ENCODE data around the gene LBX2. TPM values are rescaled to one million over a fixed set of nuclear protein-coding genes. Genes with fewer than 3 reads are reported as not detected.
A peak's percentile ranks its signal among the peaks of the same experiment; 100 is the strongest.

The LBX2 gene
- polyA plus RNA-seq, 1 donor (not counting 4 experiments of a cell fraction or from before 2014, with no cell fraction given), result 0.09 TPM

DNA sequence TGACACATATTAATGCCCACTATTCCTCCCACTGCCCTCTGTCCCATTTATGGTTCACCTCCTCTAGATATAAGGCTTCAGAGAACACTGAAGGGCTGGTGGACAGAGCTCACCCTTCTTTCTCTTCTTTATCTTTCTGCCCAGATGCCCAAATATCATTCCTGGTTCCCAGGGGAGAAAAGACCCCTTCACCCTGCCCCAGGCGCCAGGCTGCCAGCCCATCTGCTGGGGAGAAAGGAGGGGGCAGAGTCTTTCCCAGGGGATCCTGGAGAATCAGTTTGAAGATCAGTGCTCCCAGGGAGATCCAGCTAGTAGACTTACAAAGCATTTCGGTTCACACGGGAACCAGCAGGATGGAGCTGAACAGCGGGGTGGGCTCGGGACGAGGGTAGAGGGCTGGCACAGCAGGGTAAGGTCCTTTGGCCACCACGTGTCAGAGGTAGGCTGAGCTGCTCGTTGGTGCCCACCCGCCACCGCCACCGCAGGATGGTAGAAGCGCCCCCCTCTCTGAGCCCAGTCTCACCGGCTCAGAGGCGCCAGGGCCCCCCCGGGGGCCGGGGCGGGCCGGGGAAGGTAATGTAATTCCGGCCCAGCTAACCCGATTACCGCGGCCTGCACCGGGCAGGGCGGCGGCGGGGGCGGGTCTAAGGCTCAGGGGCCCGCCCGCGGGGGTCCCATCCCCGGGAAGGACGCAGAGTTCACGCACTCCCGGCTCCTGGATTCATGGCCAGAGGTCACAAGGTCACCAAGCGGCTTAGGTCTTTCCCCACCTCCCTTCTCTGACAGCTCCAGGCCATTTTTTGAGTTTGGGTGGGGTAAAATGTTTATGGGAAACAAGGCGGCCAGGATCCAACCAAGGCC, 13.6 kb upstream of the LBX2 start:
- FAIRE-seq (no peak), DNase-seq (ENCODE audit: low read depth, low spot score) (no peak)
- TF ChIP-seq, protein P1, sequence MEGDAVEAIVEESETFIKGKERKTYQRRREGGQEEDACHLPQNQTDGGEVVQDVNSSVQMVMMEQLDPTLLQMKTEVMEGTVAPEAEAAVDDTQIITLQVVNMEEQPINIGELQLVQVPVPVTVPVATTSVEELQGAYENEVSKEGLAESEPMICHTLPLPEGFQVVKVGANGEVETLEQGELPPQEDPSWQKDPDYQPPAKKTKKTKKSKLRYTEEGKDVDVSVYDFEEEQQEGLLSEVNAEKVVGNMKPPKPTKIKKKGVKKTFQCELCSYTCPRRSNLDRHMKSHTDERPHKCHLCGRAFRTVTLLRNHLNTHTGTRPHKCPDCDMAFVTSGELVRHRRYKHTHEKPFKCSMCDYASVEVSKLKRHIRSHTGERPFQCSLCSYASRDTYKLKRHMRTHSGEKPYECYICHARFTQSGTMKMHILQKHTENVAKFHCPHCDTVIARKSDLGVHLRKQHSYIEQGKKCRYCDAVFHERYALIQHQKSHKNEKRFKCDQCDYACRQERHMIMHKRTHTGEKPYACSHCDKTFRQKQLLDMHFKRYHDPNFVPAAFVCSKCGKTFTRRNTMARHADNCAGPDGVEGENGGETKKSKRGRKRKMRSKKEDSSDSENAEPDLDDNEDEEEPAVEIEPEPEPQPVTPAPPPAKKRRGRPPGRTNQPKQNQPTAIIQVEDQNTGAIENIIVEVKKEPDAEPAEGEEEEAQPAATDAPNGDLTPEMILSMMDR (optimal IDR thresholded peaks at IDR 0.05 in 1 of 3, IDR thresholded peaks at IDR 0.05 in 1 of 3, conservative IDR thresholded peaks at IDR 0.05 in 1 of 3; ENCODE audit: extremely low read depth in 1 of 3, insufficient read depth in 2 of 3, low read length in 3 of 3), result no peak
- TF ChIP-seq EZH2 (IDR thresholded peaks at IDR 0.05; ENCODE audit: low read length), result no peak
- H3K9me1 ChIP-seq (ENCODE audit: control insufficient read depth, extremely low read depth, insufficient read depth, low read length), result no peaks in the 10 kb centered on the region
- no peak overlapping the region for H2AFZ ChIP-seq (ENCODE audit: control insufficient read depth, low read length)
- no peaks in the 10 kb centered on the region for H3K79me2 ChIP-seq (ENCODE audit: control insufficient read depth, insufficient read depth, low read length)
- no peak overlapping the region for H3K4me2 ChIP-seq (ENCODE audit: control insufficient read depth, extremely low read depth, insufficient read depth, low read depth, low read length)
- H3K9ac ChIP-seq (ENCODE audit: control insufficient read depth, extremely low read depth, insufficient read depth, low read length), result no peak overlapping the region
- H3K27me3 ChIP-seq (ENCODE audit: control insufficient read depth, extremely low read depth, insufficient read depth, low read length), result peaks cover 60% of the 10 kb centered on the region
- no peaks in the 10 kb centered on the region for H3K36me3 ChIP-seq (ENCODE audit: control insufficient read depth in 2 of 2, extremely low read depth in 1 of 2, insufficient read depth in 2 of 2, low read length in 2 of 2)
- no peak overlapping the region for H3K4me3 ChIP-seq (ENCODE audit: control insufficient read depth in 2 of 3, extremely low read depth in 1 of 3, insufficient read depth in 2 of 3, low read depth in 1 of 3, low read length in 3 of 3)
- H3K9me3 ChIP-seq (ENCODE audit: control insufficient read depth, low read depth, low read length), result no peaks in the 10 kb centered on the region
- peaks cover 11% of the 10 kb centered on the region for H3K4me1 ChIP-seq (ENCODE audit: control insufficient read depth, extremely low read depth, insufficient read depth, low read length)
- dilution Hi-C loops (cut with MboI; ENCODE audit: extremely low pct_ligation_motif_present, low sequenced_read_pairs), result no loop called here
- no peaks in the 10 kb centered on the region for H4K20me1 ChIP-seq (ENCODE audit: control insufficient read depth, extremely low read depth, insufficient read depth, low read length)
- H3K27ac ChIP-seq (ENCODE audit: control insufficient read depth, insufficient read depth, low read length), result no peak overlapping the region

DNA sequence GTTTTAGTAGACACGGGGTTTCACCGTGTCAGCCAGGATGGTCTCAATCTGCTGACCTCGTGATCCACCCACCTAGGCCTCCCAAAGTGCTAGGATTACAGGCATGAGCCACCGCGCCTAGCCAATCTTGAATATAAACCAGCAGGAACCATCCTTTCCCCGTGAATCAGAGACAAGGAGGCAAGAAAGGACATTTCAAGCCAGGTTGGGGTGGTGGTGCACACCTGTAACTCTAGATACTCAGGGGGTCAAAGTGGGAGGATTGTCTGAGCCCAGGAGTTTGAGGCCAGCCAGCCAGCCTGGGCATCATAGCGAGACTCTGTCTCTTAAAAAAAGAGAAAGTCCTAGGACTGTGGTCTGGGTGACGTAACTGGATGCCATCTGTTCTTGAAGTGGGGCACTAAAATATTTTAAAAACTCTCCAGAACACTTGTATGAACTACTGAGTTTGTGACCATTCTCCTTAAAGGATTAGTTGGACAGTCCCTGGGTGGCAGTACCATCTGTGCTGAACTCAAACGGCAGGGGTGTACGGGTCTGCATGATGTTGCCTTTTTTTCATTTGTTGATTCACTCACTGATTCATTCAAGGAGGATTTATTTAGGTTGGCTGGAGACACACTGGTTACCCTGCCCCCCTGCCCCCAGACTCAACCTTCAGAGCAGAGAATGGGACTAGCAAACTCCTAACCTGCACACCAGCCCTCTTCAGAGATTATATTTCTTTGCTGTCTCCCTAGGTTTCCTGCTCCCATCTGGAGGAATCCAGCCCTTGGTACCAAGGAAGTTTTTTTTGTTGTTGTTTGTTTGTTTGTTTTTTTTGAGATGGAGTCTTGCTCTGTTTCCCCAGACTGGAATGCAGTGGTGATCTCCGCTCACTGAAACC, 11.9 kb upstream of the LBX2 start:
- Histone ChIP-seq H3K27me3 (ENCODE audit: control insufficient read depth, extremely low read depth, insufficient read depth, low read length) (peaks cover 56% of the 10 kb centered on the region), H3K4me1 (ENCODE audit: control insufficient read depth, extremely low read depth, insufficient read depth, low read length) (peaks cover 12% of the 10 kb centered on the region), H4K20me1 (ENCODE audit: control insufficient read depth, extremely low read depth, insufficient read depth, low read length) (no peaks in the 10 kb centered on the region), H3K9ac (ENCODE audit: control insufficient read depth, extremely low read depth, insufficient read depth, low read length) (no peak overlapping the region), H3K27ac (ENCODE audit: control insufficient read depth, insufficient read depth, low read length) (no peak overlapping the region), H3K4me3 (ENCODE audit: control insufficient read depth in 2 of 3, extremely low read depth in 1 of 3, insufficient read depth in 2 of 3, low read depth in 1 of 3, low read length in 3 of 3) (no peak overlapping the region), H3K79me2 (ENCODE audit: control insufficient read depth, insufficient read depth, low read length) (peaks cover 8% of the 10 kb centered on the region), H3K36me3 (ENCODE audit: control insufficient read depth in 2 of 2, extremely low read depth in 1 of 2, insufficient read depth in 2 of 2, low read length in 2 of 2) (no peaks in the 10 kb centered on the region), H3K9me3 (ENCODE audit: control insufficient read depth, low read depth, low read length) (no peaks in the 10 kb centered on the region), H3K4me2 (ENCODE audit: control insufficient read depth, extremely low read depth, insufficient read depth, low read depth, low read length) (no peak overlapping the region), H3K9me1 (ENCODE audit: control insufficient read depth, extremely low read depth, insufficient read depth, low read length) (no peaks in the 10 kb centered on the region), H2AFZ (ENCODE audit: control insufficient read depth, low read length) (no peak overlapping the region)
- no peak for FAIRE-seq
- no peak for DNase-seq (ENCODE audit: low read depth, low spot score)
- dilution Hi-C loops (cut with MboI; ENCODE audit: extremely low pct_ligation_motif_present, low sequenced_read_pairs), result no loop called here
- TF ChIP-seq, protein P1 (optimal IDR thresholded peaks at IDR 0.05 in 1 of 3, IDR thresholded peaks at IDR 0.05 in 1 of 3, conservative IDR thresholded peaks at IDR 0.05 in 1 of 3; ENCODE audit: extremely low read depth in 1 of 3, insufficient read depth in 2 of 3, low read length in 3 of 3), result no peak
- TF ChIP-seq EZH2 (IDR thresholded peaks at IDR 0.05; ENCODE audit: low read length), result peak; percentile 32

Data from keratinocyte (primary cell).